Spleen (tissue), 11 donors: Measurements from ENCODE around the gene RIMBP2. TPM values are rescaled to one million over a fixed set of nuclear protein-coding genes. Genes with fewer than 3 reads are reported as not detected.

Source experiments
- DNase-seq: peaks from one replicate; pipeline ENCODE4 v3.0.0-alpha.2; 2020
- H3K27ac ChIP-seq, 8 donors: fragments of 200-600 bp; sonication (generic) in 7 of 8; 1 replicate in 4 of 8; 2 replicates in 4 of 8; pipeline versions ENCODE4 v1.5.0 to v1.8.0; 2016 to 2021; ENCODE audit warnings: inconsistent platforms in 4 of 8, mild to moderate bottlenecking in 4 of 8, moderate library complexity in 1 of 8
- H3K27me3 ChIP-seq, 7 donors: fragments of 200-600 bp; sonication (generic) in 6 of 7; replicated peaks in 1 of 7; 1 replicate in 4 of 7; 2 replicates in 3 of 7; pipeline versions ENCODE4 v1.5.0 to v1.8.0; 2016 to 2021; ENCODE audit warnings: inconsistent platforms in 3 of 7, mild to moderate bottlenecking in 1 of 7
- H3K36me3 ChIP-seq, 6 donors: fragments of 200-600 bp; sonication (generic) in 5 of 6; 1 replicate in 4 of 6; 2 replicates in 2 of 6; pipeline versions ENCODE4 v1.5.0 to v1.8.0; 2016 to 2021; ENCODE audit warnings: inconsistent platforms in 2 of 6
- H3K4me1 ChIP-seq, 6 donors: fragments of 200-600 bp; sonication (generic) in 5 of 6; 1 replicate in 3 of 6; 2 replicates in 3 of 6; pipeline versions ENCODE4 v1.5.0 to v1.8.0; 2016 to 2021; ENCODE audit warnings: inconsistent platforms in 3 of 6
- H3K4me3 ChIP-seq, 8 donors: fragments of 200-600 bp; sonication (generic) in 7 of 8; 1 replicate in 4 of 8; 2 replicates in 4 of 8; pipeline versions ENCODE4 v1.5.0 to v1.8.0; 2016 to 2021; ENCODE audit warnings: inconsistent platforms in 4 of 8, mild to moderate bottlenecking in 4 of 8, moderate library complexity in 2 of 8
- H3K9me3 ChIP-seq, 8 donors: fragments of 200-600 bp; sonication (generic) in 7 of 8; 1 replicate in 4 of 8; 2 replicates in 4 of 8; pipeline versions ENCODE4 v1.5.0 to v1.8.0; 2016 to 2021; ENCODE audit warnings: inconsistent platforms in 4 of 8
- CTCF ChIP-seq, 11 experiments: fragments of 200-600 bp in 7 of 11; fragments of 450-650 bp in 4 of 11; sonication (generic) in 4 of 11; IDR thresholded peaks in 8 of 11; conservative IDR thresholded peaks in 3 of 11; 1 replicate in 7 of 11; 2 replicates in 4 of 11; pipeline versions ENCODE4 v1.4.0 to v1.8.0; 2016 to 2021; ENCODE audit warnings: antibody characterized with exemption in 11 of 11, inconsistent platforms in 4 of 11, mild to moderate bottlenecking in 1 of 11
- POLR2A ChIP-seq, 3 donors: fragments of 450-650 bp; IDR thresholded peaks; one replicate each; pipeline ENCODE4 v1.5.1; 2017; ENCODE audit warnings: antibody characterized with exemption in 3 of 3, mild to moderate bottlenecking in 1 of 3
- POLR2AphosphoS5 ChIP-seq, 3 donors: sonication (generic); formaldehyde crosslinking; IDR thresholded peaks; one replicate each; pipeline ENCODE4 v1.5.1; 2017; ENCODE audit warnings: antibody characterized with exemption in 3 of 3
- WGBS, 5 donors: extraction: QIAGEN DNeasy Blood & Tissue Kit in 3 of 5; methylation state at CpG; one replicate each; pipeline versions ENCODE4 v1.1.5 to v1.1.7; 2013 to 2018; 5-methylcytosine and 5-hydroxymethylcytosine counted together
- intact Hi-C: fragments of 100-400 bp; cut with DNase I; formaldehyde crosslinking; loops from one replicate; pipeline ENCODE4 v1.15.0; 2023; ENCODE audit warnings: low total_unique reads
- polyA plus RNA-seq, 3 donors: library from polyadenylated mRNA; stranded (reverse); fragments of 200-250 nt; gene quantifications; one replicate each; pipeline ENCODE4 v1.2.1, GENCODE V29; 2013
- total RNA-seq, 7 donors: library from RNA; depleted of rRNA in 3 of 7; stranded (reverse); fragments of >200 nt in 3 of 7; fragmentation: NEBNext Ultra II Directional in 4 of 7; extraction: Animal tissue kit (Norgen Biotek cat#: 25700) in 4 of 7; gene quantifications; one replicate each; pipeline versions ENCODE4 v1.1.0 to v1.2.1, GENCODE V29; 2016 to 2021
- donor health status: healthy with polysubstance abuse.
- donor health status: DM: no; HTN: no; CAD: no; lungs with moderate emphysema.
- donor health status: DM: no; HTN: no; CAD: no.
- donor health status: Bipolar disorder and iron deficiency.
- donor health status: healthy.
- donor health status: DM: no; HTN: no; CAD: no.
- donor health status: DM: yes; HTN: yes; CAD: no.

The RIMBP2 gene
- total and polyA plus RNA-seq, 10 donors: 0.05 to 5.2 (median 0.95) TPM

- intact Hi-C loops: no loop called here
- no peak overlapping the region for H3K27ac ChIP-seq
- H3K36me3 ChIP-seq: no peaks in the 10 kb centered on the region
- no peak for DNase-seq
- no peaks in the 10 kb centered on the region for H3K4me1 ChIP-seq
- 80 to 91% (median 86%) methylated on average over 4 of the region's 4 CpGs for WGBS, 5 donors
- H3K4me3 ChIP-seq: no peak overlapping the region
- H3K27me3 ChIP-seq: no peaks in the 10 kb centered on the region
- no peaks in the 10 kb centered on the region for H3K9me3 ChIP-seq
- no peak for TF ChIP-seq CTCF (IDR thresholded peaks at IDR 0.05 in 8 of 11, conservative IDR thresholded peaks at IDR 0.05 in 3 of 11)
- no peak for TF ChIP-seq POLR2A (IDR thresholded peaks at IDR 0.05)
- TF ChIP-seq POLR2AphosphoS5 (IDR thresholded peaks at IDR 0.05): no peak
Measured at GRCh38 chr12:130369816-130370215, 346.3 kb downstream of the RIMBP2 start.

GRCh38 chr12:130367523-130367922 is 348.6 kb downstream of the RIMBP2 start:
- H3K4me3 ChIP-seq: no peak overlapping the region
- no peaks in the 10 kb centered on the region for H3K27me3 ChIP-seq
- TF ChIP-seq POLR2AphosphoS5 (IDR thresholded peaks at IDR 0.05): no peak
- no peak for TF ChIP-seq POLR2A (IDR thresholded peaks at IDR 0.05)
- TF ChIP-seq CTCF (IDR thresholded peaks at IDR 0.05 in 8 of 11, conservative IDR thresholded peaks at IDR 0.05 in 3 of 11): no peak
- no peaks in the 10 kb centered on the region for H3K9me3 ChIP-seq
- no peaks in the 10 kb centered on the region for H3K36me3 ChIP-seq
- no peaks in the 10 kb centered on the region for H3K4me1 ChIP-seq
- DNase-seq: no peak
- intact Hi-C loops: no loop called here
- H3K27ac ChIP-seq: no peak overlapping the region
- 88 to 96% (median 92%) methylated on average over 13 of the region's 13 CpGs for WGBS, 5 donors

GRCh38 chr12:130367003-130367402 is 349.1 kb downstream of the RIMBP2 start:
- intact Hi-C loops: no loop called here
- no peak for TF ChIP-seq POLR2A (IDR thresholded peaks at IDR 0.05)
- TF ChIP-seq CTCF (IDR thresholded peaks at IDR 0.05 in 8 of 11, conservative IDR thresholded peaks at IDR 0.05 in 3 of 11): no peak
- TF ChIP-seq POLR2AphosphoS5 (IDR thresholded peaks at IDR 0.05): no peak
- Histone ChIP-seq H3K9me3 (no peaks in the 10 kb centered on the region), H3K27ac (no peak overlapping the region), H3K36me3 (no peaks in the 10 kb centered on the region), H3K4me1 (no peaks in the 10 kb centered on the region), H3K4me3 (no peak overlapping the region), H3K27me3 (no peaks in the 10 kb centered on the region)
- no peak for DNase-seq
- 74 to 84% (median 78%) methylated on average over 2 of the region's 2 CpGs for WGBS, 5 donors

GRCh38 chr12:130366159-130366558 is 349.9 kb downstream of the RIMBP2 start:
- TF ChIP-seq CTCF (IDR thresholded peaks at IDR 0.05 in 8 of 11, conservative IDR thresholded peaks at IDR 0.05 in 3 of 11) (no peak), POLR2AphosphoS5 (IDR thresholded peaks at IDR 0.05) (no peak), POLR2A (IDR thresholded peaks at IDR 0.05) (no peak)
- H3K4me3 ChIP-seq: no peak overlapping the region
- H3K9me3 ChIP-seq: no peaks in the 10 kb centered on the region
- WGBS, 5 donors: 74 to 80% (median 76%) methylated on average over 7 of the region's 7 CpGs
- intact Hi-C loops: no loop called here
- no peaks in the 10 kb centered on the region for H3K4me1 ChIP-seq
- no peak for DNase-seq
- no peaks in the 10 kb centered on the region for H3K27me3 ChIP-seq
- no peaks in the 10 kb centered on the region for H3K36me3 ChIP-seq
- no peak overlapping the region for H3K27ac ChIP-seq
